Endometrium (tissue), 2 donors: ENCODE measurements around the gene TCEA3.

Experiments used
- FAIRE-seq: peaks from 2 replicates; lab custom pipeline; 2012; peaks lifted over from hg19 to GRCh38; lab: Jason Lieb, UNC
- donor health status: control.
- donor health status: control.

The TCEA3 gene

GRCh38 chr1:23367791-23368561 lies 56.6 kb downstream of the TCEA3 start:
- peak; percentile 95 for FAIRE-seq

DNA sequence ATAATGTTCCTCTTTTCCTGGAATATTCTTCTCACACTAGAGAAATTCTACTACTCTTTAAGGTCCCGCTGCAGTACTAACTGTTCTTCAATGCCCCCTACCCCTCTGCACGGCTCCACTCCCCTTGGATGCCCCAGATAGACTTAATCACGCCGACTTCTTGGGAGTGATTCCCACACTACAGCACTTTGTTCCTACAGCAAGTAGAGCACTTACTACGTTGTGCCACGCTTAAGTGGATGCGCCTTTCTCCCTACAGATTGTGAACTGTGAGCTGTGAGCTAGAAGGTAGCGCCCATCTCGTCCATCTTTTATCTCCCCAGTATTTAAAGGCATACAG lies 57.1 kb downstream of the TCEA3 start:
- no peak for FAIRE-seq

- FAIRE-seq = no peak
These were observed 58.0 kb downstream of the TCEA3 start for GRCh38 chr1:23366598-23366997.

DNA sequence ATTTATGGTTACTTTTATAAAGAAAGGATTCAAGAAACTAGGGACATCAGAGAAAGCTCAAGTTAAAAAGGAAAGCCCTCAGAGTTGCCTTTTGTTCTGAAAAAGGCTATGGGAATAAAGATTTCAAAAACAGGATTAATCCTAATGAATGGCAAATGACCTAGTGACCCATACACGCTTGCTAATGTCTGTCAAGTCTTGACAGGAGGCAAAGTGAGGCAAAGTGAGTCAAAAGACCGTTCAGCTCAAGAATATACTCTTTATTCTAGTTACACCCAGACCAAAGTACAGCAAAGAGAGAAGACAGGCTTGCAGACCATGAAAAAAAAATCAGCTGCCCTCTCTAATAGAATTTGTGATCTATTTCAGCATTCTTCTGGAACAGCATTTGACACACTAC lies 58.4 kb downstream of the TCEA3 start:
- no peak for FAIRE-seq

GRCh38 chr1:23362218-23362713 lies 62.3 kb downstream of the TCEA3 start:
- FAIRE-seq = no peak

- FAIRE-seq = no peak
These were observed 66.2 kb downstream of the TCEA3 start for GRCh38 chr1:23358310-23358875.

DNA sequence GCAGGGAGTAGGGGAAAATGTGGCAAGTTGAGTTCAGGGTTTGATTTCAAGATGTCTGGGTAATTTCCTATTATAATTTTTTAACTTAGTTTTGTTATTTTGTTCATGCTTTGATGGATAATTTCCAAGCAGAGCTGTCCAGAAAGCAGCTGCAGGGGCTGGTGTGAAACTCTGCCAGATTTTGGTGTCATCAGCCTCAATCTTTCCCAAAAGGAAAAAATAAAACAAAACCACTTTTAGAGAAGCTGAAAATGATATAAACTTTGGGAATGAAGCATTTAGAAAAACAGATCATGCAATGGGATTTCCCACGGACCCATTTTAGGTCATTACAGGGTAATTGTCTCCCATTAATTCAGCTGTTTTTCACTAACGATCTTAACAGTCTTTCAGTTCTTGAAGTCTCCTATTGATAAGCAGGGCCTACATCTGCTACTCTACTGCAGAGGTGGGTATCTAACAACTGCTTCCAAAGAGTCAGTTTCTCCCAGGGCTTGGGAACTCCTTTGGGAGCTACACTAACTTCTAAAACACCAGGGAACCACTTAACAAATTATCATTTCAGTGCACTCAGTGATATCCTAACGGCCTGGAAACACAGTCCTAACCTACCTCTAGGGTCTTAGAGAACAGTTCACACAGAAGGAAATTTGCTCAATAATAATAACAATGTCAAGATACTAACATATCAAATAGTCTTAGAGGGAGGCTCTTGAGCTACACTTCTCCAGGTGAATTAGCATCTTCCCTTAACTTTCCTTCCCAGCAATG lies 67.2 kb downstream of the TCEA3 start:
- no peak for FAIRE-seq

- FAIRE-seq = no peak
These were observed 67.9 kb downstream of the TCEA3 start for GRCh38 chr1:23356471-23357137.

GRCh38 chr1:23354245-23354644 lies 70.3 kb downstream of the TCEA3 start:
- FAIRE-seq = no peak

- FAIRE-seq = no peak
These were observed 72.4 kb downstream of the TCEA3 start for GRCh38 chr1:23352096-23352695.

DNA sequence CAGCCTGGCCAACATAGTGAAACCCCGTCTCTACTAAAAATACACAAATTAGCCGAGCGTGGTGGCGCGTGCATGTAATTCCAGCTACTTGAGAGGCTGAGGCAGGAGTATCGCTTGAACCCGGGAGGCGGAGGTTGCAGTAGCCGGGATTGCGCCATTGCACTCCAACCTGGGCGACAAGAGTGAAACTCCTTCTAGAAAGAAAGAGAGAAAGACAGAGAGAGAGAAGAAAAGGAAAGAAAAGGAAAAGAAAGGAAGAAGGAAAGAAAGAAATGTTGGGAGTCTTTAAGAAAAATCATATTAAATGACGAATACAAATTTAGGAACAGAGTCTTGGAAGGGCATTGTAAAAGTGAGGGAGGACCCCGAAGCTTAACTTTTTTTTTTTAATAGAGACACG lies 78.6 kb downstream of the TCEA3 start:
- FAIRE-seq = no peak

GRCh38 chr1:23344987-23345472 lies 79.5 kb downstream of the TCEA3 start:
- FAIRE-seq = peak; percentile 12

DNA sequence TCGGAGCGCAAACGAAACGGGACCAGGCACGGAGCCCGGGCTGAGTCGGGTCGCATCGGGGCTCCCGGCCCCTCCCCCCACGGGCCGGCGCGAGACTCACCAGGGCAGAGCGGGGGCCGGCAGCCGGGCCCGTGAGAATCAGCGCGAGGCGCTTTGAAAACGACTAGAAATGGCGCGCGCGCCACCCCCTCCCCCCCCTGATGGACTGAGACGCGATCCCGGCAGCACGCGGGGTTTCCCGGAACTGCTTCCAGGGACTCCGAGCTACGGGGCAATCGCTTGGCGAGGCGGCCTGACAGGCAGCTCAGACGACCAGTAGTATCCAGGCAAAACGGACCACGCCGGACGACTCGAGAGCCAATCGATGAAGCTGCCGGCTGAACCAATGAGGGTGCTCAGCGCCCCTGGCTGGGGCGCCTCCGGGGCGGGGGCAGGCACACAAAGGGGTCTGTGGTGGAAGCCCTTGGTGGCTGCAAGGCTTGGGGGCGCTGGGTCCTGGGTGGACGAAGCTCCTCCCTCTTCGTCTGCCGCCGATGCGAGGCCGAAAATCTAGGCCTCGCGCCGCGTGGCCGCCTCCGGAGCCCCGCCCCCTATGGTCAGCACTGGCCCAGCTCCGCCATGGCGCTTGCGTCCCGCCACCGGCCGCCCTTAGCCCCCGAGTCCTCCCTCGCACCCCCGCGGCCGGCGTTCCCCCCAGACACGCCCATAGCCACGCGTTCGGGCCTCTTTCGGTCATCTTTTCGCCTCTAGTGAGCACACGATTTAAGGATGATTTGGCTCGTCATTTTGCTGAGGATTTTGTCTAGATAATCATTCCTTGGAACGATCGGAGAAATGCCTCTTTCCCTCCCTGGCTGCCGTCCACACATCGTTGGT lies 80.2 kb downstream of the TCEA3 start, which contains the start of gene HNRNPR:
HNRNPR (minus strand) TSS at position 174 of the 876 bp plus-strand sequence. CDS start 3,276 bp downstream, outside the sequence.
- FAIRE-seq = peak; percentile 97

- FAIRE-seq = no peak
These were observed 81.1 kb downstream of the TCEA3 start for GRCh38 chr1:23343221-23344110.

DNA sequence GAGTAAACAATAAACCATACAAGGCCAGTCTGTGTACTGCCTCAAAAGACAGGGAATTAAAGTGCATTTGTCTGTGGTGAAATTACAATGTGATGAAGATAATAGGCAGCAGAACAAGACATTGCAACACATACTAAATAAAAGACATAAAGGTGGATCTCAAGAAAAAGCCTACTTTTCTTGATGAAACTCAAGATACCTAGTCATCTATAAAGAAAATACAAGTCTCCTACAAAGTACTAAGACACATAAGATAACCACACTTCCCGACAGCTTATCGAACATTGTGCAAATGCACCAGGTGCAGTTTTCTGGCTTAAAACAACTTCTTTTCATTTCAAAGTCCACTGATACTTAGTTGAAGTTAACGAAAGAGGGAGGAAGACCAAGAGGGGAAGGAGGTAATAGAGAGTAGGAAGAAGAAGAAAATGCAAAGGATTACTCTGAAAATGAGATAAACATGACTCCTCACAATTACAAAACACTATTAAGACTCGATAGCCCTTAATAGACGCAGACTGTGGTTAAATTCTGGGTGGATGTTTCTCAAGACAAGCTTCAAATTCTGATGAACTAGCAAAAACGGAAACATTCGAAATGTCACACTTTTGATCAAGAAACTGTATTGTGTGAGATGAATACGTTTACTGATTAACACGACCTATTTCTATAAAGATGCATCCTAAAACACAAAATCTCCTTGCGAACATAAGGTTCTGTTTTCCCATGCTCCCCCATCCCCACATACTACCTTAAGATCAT lies 82.4 kb downstream of the TCEA3 start:
- no peak for FAIRE-seq

DNA sequence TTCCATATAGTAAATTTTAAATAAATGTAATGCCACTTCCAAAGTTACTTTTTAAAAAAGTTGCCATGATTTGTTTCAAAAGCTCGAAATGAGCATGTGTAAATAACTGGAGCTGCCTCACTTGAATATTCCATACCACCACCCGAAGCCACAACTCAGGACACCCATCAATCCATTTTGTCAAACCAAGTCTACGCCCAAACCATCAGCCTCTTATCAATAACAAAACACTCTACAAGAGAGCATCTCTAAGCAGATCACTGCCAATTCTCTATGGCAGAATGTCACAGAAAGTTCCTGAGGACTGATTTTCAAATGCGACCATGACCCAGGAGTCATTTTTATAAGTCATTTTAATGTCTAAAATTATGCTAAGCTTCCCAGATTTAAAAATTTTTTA lies 84.9 kb downstream of the TCEA3 start:
- no peak for FAIRE-seq

- peak; percentile 39 for FAIRE-seq
These were observed 86.7 kb downstream of the TCEA3 start for GRCh38 chr1:23337869-23338268.

DNA sequence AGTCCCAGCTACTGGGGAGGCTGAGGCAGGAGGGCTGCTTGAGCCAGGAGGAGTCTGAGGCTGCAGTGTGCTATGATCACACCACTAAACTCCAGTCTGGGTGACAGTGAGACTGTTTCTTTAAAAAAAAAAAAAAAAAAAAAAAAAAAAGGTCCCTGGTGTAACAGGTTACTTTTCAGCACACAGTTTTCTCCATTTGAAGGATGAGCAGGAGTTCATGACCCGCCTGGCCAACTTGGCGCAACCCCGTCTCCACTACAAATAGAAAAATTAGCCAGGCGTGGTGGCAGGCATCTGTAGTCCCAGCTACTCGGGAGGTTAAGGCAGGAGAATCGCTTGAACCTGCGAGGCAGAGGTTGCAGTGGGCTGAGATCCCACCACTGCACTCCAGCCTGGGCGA lies 92.8 kb downstream of the TCEA3 start:
- no peak for FAIRE-seq
